Vagina (tissue), 2 donors: ENCODE data around the gene FOXP4. TPM values are rescaled to one million over a fixed set of nuclear protein-coding genes. Genes with fewer than 3 reads are reported as not detected.

Source experiments
- DNase-seq, 2 donors: peaks; one replicate each; pipeline ENCODE4 v3.0.0-alpha.2; 2017; ENCODE audit errors: extremely low spot score in 2 of 2
- H3K27ac ChIP-seq: fragments of 200-600 bp; sonication (generic); one replicate; pipeline ENCODE4 v1.5.1; 2019
- H3K27me3 ChIP-seq: fragments of 200-600 bp; sonication (generic); one replicate; pipeline ENCODE4 v1.5.1; 2019
- H3K36me3 ChIP-seq, 2 donors: fragments of 200-600 bp; sonication (generic); one replicate each; pipeline ENCODE4 v1.5.1; 2017 to 2019
- H3K4me1 ChIP-seq: fragments of 200-600 bp; sonication (generic); one replicate; pipeline ENCODE4 v1.5.1; 2019
- H3K4me3 ChIP-seq, 2 donors: fragments of 200-600 bp; sonication (generic); 1 replicate in 1 of 2; 2 replicates in 1 of 2; pipeline ENCODE4 v1.5.1; 2016 to 2019
- H3K9me3 ChIP-seq: fragments of 200-600 bp; sonication (generic); one replicate; pipeline ENCODE4 v1.5.1; 2019
- CTCF ChIP-seq, 3 experiments: fragments of 450-650 bp in 2 of 3; fragments of 200-600 bp in 1 of 3; sonication (generic) in 1 of 3; IDR thresholded peaks; one replicate each; pipeline ENCODE4 v1.5.1; 2017 to 2019; ENCODE audit warnings: antibody characterized with exemption in 3 of 3, mild to moderate bottlenecking in 2 of 3, moderate library complexity in 2 of 3
- POLR2A ChIP-seq, 2 donors: fragments of 450-650 bp; IDR thresholded peaks; one replicate each; pipeline ENCODE4 v1.6.1; 2017; ENCODE audit warnings: antibody characterized with exemption in 2 of 2, mild to moderate bottlenecking in 2 of 2, moderate library complexity in 2 of 2
- POLR2AphosphoS5 ChIP-seq, 2 donors: sonication (generic); formaldehyde crosslinking; IDR thresholded peaks; one replicate each; pipeline ENCODE4 v1.9.0; 2017; ENCODE audit warnings: antibody characterized with exemption in 2 of 2, mild to moderate bottlenecking in 2 of 2, low read depth in 1 of 2; ENCODE audit not compliant: insufficient read depth in 1 of 2
- intact Hi-C: fragments of 100-400 bp; cut with DNase I; formaldehyde crosslinking; loops from one replicate; pipeline ENCODE4 v1.15.1; 2023
- total RNA-seq: library from RNA; depleted of rRNA; stranded (reverse); fragments of >200 nt; gene quantifications from one replicate; pipeline ENCODE4 v1.2.3, GENCODE V29; 2016

FOXP4 gene
- total RNA-seq, 1 donor from 2014 or later: 7.4 TPM

GRCh38 chr6:41551086-41551700 lies 5.0 kb downstream of the FOXP4 start:
- Histone ChIP-seq H3K36me3 (peaks cover 0 to 8% of the 10 kb centered on the region in 2 donors), H3K4me3 (no peak overlapping the region), H3K27ac (no peak overlapping the region), H3K27me3 (no peaks in the 10 kb centered on the region), H3K4me1 (peaks cover 17% of the 10 kb centered on the region), H3K9me3 (no peaks in the 10 kb centered on the region)
- DNase-seq: no peak
- intact Hi-C loops: no loop called here
- no peak for TF ChIP-seq POLR2AphosphoS5 (IDR thresholded peaks at IDR 0.05; ENCODE audit: insufficient read depth in 1 of 2, low read depth in 1 of 2)

- intact Hi-C loops: no loop called here
- Histone ChIP-seq H3K27me3 (no peaks in the 10 kb centered on the region), H3K4me3 (no peak overlapping the region), H3K4me1 (peaks cover 17% of the 10 kb centered on the region), H3K9me3 (no peaks in the 10 kb centered on the region), H3K36me3 (peaks cover 0 to 8% of the 10 kb centered on the region in 2 donors), H3K27ac (no peak overlapping the region)
- DNase-seq: no peak
- TF ChIP-seq POLR2A (IDR thresholded peaks at IDR 0.05): no peak
- TF ChIP-seq POLR2AphosphoS5 (IDR thresholded peaks at IDR 0.05; ENCODE audit: insufficient read depth in 1 of 2, low read depth in 1 of 2): no peak
- TF ChIP-seq CTCF (IDR thresholded peaks at IDR 0.05): no peak
Observed at GRCh38 chr6:41551857-41552256, 5.7 kb downstream of the FOXP4 start.

- Histone ChIP-seq H3K4me3 (no peak overlapping the region), H3K4me1 (peaks cover 12% of the 10 kb centered on the region), H3K36me3 (peaks cover 0 to 8% of the 10 kb centered on the region in 2 donors), H3K27me3 (no peaks in the 10 kb centered on the region), H3K27ac (no peak overlapping the region), H3K9me3 (no peaks in the 10 kb centered on the region)
- DNase-seq: no peak
- intact Hi-C loops: no loop called here
- TF ChIP-seq CTCF (IDR thresholded peaks at IDR 0.05): no peak
- TF ChIP-seq POLR2A (IDR thresholded peaks at IDR 0.05): no peak
- no peak for TF ChIP-seq POLR2AphosphoS5 (IDR thresholded peaks at IDR 0.05; ENCODE audit: insufficient read depth in 1 of 2, low read depth in 1 of 2)
Observed at GRCh38 chr6:41552723-41553122, 6.5 kb downstream of the FOXP4 start.

- no peaks in the 10 kb centered on the region for H3K27me3 ChIP-seq
- H3K4me3 ChIP-seq: no peak overlapping the region
- no peak for TF ChIP-seq POLR2A (IDR thresholded peaks at IDR 0.05)
- TF ChIP-seq POLR2AphosphoS5 (IDR thresholded peaks at IDR 0.05; ENCODE audit: insufficient read depth in 1 of 2, low read depth in 1 of 2): no peak
- no peak for TF ChIP-seq CTCF (IDR thresholded peaks at IDR 0.05)
- no peaks in the 10 kb centered on the region for H3K9me3 ChIP-seq
- intact Hi-C loops: no loop called here
- peaks cover 5% of the 10 kb centered on the region for H3K4me1 ChIP-seq
- no peak for DNase-seq
- peaks cover 0 to 8% of the 10 kb centered on the region in 2 donors for H3K36me3 ChIP-seq
- H3K27ac ChIP-seq: no peak overlapping the region
Observed at GRCh38 chr6:41553405-41553999, 7.3 kb downstream of the FOXP4 start.

- H3K9me3 ChIP-seq: no peaks in the 10 kb centered on the region
- H3K27me3 ChIP-seq: no peaks in the 10 kb centered on the region
- H3K4me1 ChIP-seq: peaks cover 8% of the 10 kb centered on the region
- no peak overlapping the region for H3K27ac ChIP-seq
- H3K36me3 ChIP-seq: peaks cover 0 to 8% of the 10 kb centered on the region in 2 donors
- intact Hi-C loops: no loop called here
- no peak for TF ChIP-seq CTCF (IDR thresholded peaks at IDR 0.05)
- DNase-seq: no peak
- H3K4me3 ChIP-seq: no peak overlapping the region
Observed at GRCh38 chr6:41555326-41556300, 9.4 kb downstream of the FOXP4 start.
